NT2/D1 (cell line): ENCODE data around the gene CD74.
"Not testable (repeated sequence)": the region's sequence is repeated elsewhere in the genome, so short reads cannot be mapped to it uniquely, and the experiment has no call there.

Experiments used
- YY1 ChIP-seq: IDR thresholded peaks from 2 replicates; pipeline ENCODE4 v1.6.1; 2011; ENCODE audit not compliant: insufficient read length, insufficient read depth
- ZNF274 ChIP-seq: IDR thresholded peaks from 2 replicates; pipeline ENCODE4 v1.6.1; 2011; ENCODE audit warnings: mild to moderate bottlenecking, low read depth, low read length

- not testable (repeated sequence) for TF ChIP-seq ZNF274, YY1
Observed at GRCh38 chr5:150413902-150414790, 1.4 kb upstream of the CD74 start.
